ENCODE results near the gene HSD17B2. TPM values are rescaled to one million over a fixed set of nuclear protein-coding genes. Genes with fewer than 3 reads are reported as not detected.

HSD17B2 gene
- total RNA-seq, 1 donor from 2014 or later, result 1.2 TPM

- Mint-ChIP-seq H3K27me3 (no peaks in the 10 kb centered on the region), H3K27ac (no peak overlapping the region), H3K4me3 (ENCODE audit: low read depth) (no peak overlapping the region)
These were observed 111.5 kb downstream of the HSD17B2 start for GRCh38 chr16:82146556-82146955.

GRCh38 chr16:82146957-82147356 is 111.9 kb downstream of the HSD17B2 start:
- Mint-ChIP-seq H3K4me3 (ENCODE audit: low read depth) (no peak overlapping the region), H3K4me1 (ENCODE audit: low read depth) (peaks cover 2% of the 10 kb centered on the region)

More at GRCh38 chr16:82146556-82146955, 111.5 kb downstream of the HSD17B2 start:
- Mint-ChIP-seq H3K4me1 (ENCODE audit: low read depth) (peaks cover 2% of the 10 kb centered on the region), H3K36me3 (ENCODE audit: insufficient read depth) (peaks cover 36% of the 10 kb centered on the region), H3K9me3 (ENCODE audit: low read depth) (no peaks in the 10 kb centered on the region)
- TF ChIP-seq CTCF (IDR thresholded peaks at IDR 0.05; ENCODE audit: unreplicated experiment), result no peak
- no peak for DNase-seq (ENCODE audit: low spot score, unreplicated experiment)

DNA sequence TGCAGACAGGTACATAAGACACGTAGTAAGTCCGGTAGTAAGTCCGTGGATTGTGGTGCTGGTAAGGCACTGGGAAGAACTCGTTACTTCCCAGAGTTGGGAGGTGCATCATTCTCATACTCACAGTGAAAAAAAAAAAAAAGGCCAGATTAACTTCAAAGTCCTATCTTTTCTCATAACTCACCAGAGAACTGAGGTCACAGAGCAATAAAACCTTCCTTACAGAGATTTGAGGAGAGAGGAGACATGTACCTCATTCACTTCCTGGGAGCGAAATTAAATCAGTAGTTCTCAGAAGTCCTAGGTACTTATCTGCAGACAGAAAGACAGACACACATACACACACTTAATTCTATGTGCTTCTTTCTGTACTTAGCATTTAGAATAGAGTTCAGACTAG is 112.5 kb downstream of the HSD17B2 start:
- H3K36me3 Mint-ChIP-seq (ENCODE audit: insufficient read depth), result peaks cover 34% of the 10 kb centered on the region
- no peaks in the 10 kb centered on the region for H3K9me3 Mint-ChIP-seq (ENCODE audit: low read depth)
- peaks cover 4% of the 10 kb centered on the region for H3K4me1 Mint-ChIP-seq (ENCODE audit: low read depth)
- no peak for TF ChIP-seq CTCF (IDR thresholded peaks at IDR 0.05; ENCODE audit: unreplicated experiment)
- no peaks in the 10 kb centered on the region for H3K27me3 Mint-ChIP-seq
- no peak for DNase-seq (ENCODE audit: low spot score, unreplicated experiment)
- H3K27ac Mint-ChIP-seq, result no peak overlapping the region
- H3K4me3 Mint-ChIP-seq (ENCODE audit: low read depth), result no peak overlapping the region

More at GRCh38 chr16:82146957-82147356, 111.9 kb downstream of the HSD17B2 start:
- Mint-ChIP-seq H3K9me3 (ENCODE audit: low read depth) (no peaks in the 10 kb centered on the region), H3K36me3 (ENCODE audit: insufficient read depth) (peaks cover 33% of the 10 kb centered on the region), H3K27ac (no peak overlapping the region), H3K27me3 (no peaks in the 10 kb centered on the region)
- no peak for DNase-seq (ENCODE audit: low spot score, unreplicated experiment)
- no peak for TF ChIP-seq CTCF (IDR thresholded peaks at IDR 0.05; ENCODE audit: unreplicated experiment)

Other genes starting within 250 kb of the HSD17B2 start
- gene SDR42E1, start 23.8 kb upstream of the HSD17B2 start, total RNA-seq, result 0.02 and 0.04 TPM in 2 replicates
- 41.6 and 41.9 TPM in 2 replicates for gene MPHOSPH6, start 135.0 kb downstream of the HSD17B2 start, total RNA-seq